CD4-positive, alpha-beta T cell treated with Interleukin-15 for 4 hours (primary cell): ENCODE results near the gene ATP6V1B1.

Source experiments
- DNase-seq: peaks from one replicate; pipeline ENCODE4 v3.0.0-alpha.2; 2020; ENCODE audit warnings: low spot score

ATP6V1B1 gene

DNA sequence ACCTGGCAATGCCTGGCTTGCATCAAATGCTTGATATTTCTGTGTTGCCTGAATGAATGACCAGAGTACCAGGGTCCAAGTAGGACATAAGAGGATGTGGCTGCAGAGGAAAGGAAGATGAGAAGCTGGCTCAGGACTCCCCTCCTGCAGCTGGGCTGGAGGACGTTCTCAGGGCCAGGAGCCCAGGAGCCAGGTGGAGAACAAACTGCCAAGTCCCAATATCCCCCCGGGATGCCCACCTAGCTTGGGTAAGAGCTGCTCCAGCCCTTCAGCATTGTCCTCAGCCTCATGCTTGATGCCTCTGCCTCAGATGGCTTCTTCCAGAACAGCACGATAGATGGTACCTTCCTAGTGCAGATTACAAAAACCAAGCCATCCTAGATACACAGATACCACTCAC lies 8.6 kb upstream of the ATP6V1B1 start:
- DNase-seq, result no peak

DNA sequence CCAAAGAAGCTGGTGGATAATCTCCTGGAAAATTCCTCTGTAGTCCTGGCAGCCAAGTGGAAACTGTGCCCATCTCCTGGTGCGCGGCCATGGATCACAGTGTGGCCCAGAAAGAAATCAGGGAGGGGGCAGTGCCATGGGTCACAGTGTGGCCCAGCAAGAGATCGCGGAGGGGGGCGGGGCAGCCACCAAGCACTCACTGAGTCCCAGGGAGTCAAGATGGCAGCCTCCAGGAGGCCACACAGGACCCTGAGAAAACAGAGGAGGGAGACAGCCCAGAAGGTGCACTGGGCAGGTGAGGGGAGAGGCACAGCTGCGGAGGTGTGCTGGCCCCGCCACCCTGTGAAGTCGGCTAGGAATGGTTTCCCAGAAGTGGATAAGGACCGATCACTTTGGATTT lies 8.1 kb upstream of the ATP6V1B1 start:
- no peak for DNase-seq

DNA sequence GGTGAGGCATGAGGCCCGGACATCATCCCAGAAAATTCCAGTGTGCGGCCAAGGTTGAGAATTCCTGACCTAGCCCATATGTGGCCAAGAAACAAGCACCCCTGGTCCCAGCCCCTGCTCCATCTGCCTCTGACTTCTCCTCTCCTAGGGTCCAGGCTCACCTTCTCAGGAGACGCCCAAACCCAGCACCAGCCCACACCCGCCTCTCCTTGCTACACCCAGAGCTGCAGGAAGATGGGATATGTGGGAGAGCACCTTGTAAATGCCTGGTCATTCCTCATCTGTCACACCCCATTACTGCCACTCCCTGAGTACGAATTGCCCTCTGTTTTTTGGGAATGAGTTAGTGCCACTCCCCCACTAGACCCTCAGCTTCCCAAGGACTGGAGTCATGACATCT lies 7.3 kb upstream of the ATP6V1B1 start:
- DNase-seq, result no peak

GRCh38 chr2:70930371-70931329 lies 5.0 kb upstream of the ATP6V1B1 start:
- no peak for DNase-seq

- no peak for DNase-seq
These were observed 4.2 kb upstream of the ATP6V1B1 start for GRCh38 chr2:70931376-70932000.

DNA sequence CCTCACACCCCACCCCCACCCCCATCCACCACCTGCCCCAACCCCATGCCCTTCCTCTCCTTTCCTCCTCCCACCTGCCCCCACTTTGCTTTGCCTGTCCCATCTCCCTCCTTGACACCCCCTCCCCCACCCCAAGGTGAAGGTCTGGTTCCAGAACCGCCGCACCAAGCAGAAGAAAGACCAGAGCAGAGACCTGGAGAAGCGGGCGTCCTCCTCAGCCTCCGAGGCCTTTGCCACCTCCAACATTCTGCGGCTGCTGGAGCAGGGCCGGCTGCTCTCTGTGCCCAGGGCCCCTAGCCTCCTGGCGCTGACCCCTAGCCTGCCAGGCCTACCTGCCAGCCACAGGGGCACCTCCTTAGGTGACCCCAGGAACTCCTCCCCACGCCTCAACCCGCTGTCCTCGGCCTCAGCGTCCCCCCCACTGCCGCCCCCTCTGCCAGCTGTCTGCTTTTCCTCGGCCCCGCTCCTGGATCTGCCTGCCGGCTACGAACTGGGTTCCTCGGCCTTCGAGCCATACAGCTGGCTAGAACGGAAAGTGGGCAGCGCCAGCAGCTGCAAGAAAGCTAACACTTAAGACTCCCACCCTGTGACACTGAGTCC lies 3.0 kb upstream of the ATP6V1B1 start:
- no peak for DNase-seq

GRCh38 chr2:70934981-70935380 lies 719 bp upstream of the ATP6V1B1 start:
- DNase-seq, result no peak

GRCh38 chr2:70936165-70936978 lies 672 bp downstream of the ATP6V1B1 start:
- DNase-seq, result no peak

DNA sequence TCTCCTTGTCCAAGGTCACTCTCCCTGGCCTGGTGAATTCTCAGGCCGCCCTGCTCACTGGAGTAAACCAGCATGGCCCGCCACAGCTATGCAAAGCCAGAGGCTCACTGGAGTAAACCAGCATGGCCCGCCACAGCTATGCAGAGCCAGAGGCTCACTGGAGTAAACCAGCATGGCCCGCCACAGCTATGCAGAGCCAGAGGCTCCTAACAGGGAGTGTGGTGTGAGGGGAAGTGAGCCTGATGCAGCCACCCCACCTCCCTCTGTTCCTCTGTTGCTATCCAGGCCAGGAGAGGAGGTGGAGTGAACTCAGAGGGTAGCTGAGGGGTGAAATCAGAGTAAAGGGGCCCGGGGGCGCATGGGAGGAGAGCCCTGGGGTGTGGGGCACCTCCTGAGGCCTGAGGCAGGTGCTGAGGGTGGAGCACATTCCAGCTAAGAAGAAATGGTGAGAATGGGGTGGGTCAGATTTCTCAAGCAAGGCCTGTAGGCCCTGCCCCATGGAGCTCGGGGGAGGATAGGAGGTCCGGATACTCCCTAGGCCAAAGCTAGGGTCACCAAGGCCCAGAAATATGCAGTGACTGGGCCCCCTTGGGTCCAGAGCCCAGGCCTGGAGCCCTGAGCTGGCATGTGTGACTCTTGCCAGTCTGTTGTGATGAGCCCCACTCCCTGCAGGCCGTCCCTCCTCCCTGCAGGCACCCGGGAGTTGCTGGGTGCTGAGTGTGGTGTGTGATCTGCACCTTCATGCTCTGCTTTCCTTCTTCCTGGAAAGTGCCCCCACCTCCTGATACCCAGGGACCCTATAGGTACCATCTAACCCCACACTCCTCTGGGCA lies 1.5 kb downstream of the ATP6V1B1 start:
- no peak for DNase-seq

DNA sequence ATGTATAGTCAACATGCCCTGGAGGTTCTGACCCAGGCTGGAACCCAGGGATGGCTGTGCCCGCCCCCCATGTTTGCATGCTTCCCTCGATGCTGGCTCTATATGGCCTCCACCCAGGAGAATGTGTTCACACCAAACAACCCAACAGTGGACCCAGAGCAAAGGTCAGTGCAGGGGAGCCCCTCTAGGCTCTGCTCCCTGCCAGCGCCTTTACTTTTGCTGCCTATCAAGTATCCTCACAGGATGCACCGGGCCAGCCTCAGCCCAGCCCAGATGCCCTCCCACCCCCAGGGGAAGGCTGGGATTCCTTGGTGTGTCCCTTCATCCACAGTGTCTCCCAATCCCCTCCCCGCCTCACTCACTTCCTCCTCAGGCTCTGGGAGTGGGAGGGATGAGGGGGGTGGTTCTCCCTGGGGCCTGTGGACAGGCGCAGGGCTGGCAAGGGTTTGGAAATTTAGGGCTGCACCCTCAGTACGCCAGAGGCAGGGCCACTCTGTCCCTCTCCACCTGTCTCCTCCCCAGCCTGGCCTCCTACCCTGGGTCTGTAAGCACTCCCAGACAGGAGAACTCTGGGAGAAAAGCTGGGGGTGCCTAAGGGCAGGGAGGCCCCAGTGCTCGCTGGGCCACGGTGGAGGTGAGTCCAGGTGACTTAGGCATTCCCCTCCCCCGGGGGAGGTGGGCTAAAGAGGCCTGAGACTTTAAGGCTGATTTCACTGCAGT lies 2.3 kb downstream of the ATP6V1B1 start:
- DNase-seq, result no peak

DNA sequence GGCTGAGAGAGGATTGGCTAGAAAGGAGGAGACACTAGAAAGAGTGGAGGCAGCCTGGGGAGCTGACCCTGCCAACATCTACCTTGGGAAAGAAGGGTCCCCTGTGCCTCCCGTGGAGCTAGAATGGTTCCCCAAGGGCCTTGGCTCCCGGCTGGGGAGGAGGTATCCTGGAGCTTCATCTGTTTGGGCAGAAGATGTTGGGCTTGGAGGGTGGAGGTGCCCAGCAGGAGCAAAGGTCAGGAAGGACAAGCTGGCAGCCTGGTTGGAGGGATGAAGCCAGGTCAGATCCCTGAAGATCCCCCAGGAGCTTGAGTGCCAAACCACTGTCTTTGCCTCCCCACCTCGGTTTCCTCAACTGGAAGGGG lies 2.9 kb downstream of the ATP6V1B1 start:
- no peak for DNase-seq

DNA sequence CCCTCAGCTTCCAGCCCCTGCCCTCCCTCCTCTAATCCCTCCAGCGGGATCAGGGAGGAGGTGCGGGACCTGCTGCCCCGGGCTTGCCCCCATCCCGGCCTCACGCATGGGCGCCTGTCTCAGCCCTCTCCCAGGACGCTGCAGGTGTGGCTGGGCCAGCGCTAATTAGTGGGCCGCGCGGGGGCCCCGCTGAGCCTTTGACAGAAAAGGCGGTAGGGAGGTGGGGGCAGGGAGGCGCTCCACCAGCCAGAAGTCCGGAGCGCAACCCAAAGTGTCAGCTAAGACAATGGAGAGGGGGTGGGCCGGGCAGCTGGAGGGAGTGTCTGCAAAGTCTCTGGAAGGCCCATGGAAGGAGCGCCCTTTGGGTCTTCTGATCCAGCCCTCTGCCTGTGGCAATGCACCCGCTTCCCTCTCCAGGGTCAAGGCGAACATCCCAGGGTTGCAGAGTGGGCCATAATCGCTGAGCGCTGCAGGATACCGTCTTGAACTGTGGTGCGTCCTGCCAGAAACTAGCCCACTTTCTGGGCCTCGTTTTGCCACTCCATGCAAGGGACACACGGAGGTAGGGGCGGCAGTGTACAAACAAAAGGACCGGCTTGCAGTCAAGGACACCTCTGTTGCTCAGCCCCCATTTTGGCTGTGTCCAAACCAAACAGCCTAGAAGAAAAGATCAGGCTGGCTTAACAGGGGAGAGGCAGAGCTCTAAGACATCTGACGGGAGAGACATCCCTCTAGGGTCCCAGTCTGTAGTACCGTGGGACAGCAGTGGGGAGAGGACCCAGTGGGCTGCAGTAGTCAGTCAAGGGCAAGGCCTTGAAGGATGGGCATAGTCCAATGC lies 3.5 kb downstream of the ATP6V1B1 start:
- no peak for DNase-seq

GRCh38 chr2:70939839-70940580 lies 4.3 kb downstream of the ATP6V1B1 start:
- no peak for DNase-seq

GRCh38 chr2:70941186-70941585 lies 5.5 kb downstream of the ATP6V1B1 start:
- no peak for DNase-seq

DNA sequence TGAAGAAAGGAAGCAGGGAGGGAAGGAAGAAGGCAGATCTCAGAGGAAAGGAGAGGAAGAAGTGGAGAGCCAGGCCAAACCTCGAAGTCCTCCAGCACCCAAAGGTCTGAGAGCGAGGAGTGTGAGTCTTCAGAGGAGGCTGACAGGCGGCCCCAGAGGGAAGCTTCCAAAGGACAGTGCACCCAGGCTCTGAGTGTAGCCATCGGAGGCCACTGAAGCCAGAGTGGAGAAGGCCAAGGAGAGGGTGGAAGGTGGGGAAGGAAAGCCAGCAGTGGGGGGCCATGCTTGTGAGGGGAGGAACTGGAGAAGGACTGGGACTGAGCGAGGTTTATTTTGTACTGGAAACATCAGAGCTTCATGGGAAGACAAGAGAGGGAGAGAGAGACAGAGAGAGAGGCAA lies 6.0 kb downstream of the ATP6V1B1 start:
- no peak for DNase-seq

- DNase-seq, result no peak
These were observed 6.9 kb downstream of the ATP6V1B1 start for GRCh38 chr2:70942396-70943204.

DNA sequence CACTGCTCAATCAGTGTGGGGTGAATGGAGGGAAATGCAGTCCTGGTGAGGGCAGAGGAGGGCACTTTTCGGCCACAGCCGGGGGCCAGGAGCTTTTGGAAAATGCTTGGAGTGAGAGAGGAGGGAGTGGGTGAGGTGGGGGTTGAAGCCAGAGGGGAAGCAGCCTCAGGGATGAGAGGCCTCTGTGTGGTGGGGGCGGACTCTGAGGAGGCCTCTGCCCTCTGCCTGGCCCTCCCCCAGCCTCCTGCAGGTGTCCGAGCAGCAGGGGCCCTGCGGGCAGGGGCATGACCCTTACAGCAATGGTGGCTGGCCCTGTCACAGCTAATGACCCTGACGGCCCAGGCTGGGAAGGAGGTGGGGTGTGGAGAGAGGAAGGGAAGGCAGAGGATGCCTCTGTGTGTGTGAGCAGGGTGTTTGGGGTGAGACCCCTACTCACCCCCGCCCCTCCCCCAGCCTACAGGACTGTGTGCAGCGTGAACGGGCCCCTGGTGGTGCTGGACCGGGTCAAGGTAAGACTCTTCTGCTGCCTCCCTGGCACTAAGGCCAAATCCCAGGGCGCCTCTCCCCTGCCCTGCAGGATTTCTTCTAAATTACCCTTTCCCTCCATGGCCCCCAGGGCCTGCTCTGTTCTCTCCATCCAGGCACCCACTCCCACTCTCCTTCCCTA lies 7.6 kb downstream of the ATP6V1B1 start:
- DNase-seq, result no peak
